DND-41 (cell line): ENCODE results near the gene PIGU.

Source experiments
- ATAC-seq: fragments of 200-7000 bp; cut with Tn5 transposase; 3 replicates; pipeline ENCODE4 v1.9.1; 2021; ENCODE audit warnings: low read depth; ENCODE audit not compliant: insufficient read depth
- DNase-seq: peaks from one replicate; pipeline ENCODE4 v3.0.0-alpha.2; 2020
- H2AFZ ChIP-seq: 2 replicates; pipeline ENCODE4 v1.6.0; 2012; ENCODE audit warnings: low read depth, low read length
- H3K27ac ChIP-seq: 2 replicates; pipeline ENCODE4 v1.5.1; 2012; ENCODE audit warnings: low read length, inconsistent platforms
- H3K27me3 ChIP-seq: fragments of 200-600 bp; sonication (generic); 2 replicates; pipeline ENCODE4 v1.6.0; 2012; ENCODE audit warnings: low read length, mild to moderate bottlenecking, inconsistent platforms; ENCODE audit not compliant: insufficient read depth, poor library complexity
- H3K36me3 ChIP-seq: 2 replicates; pipeline ENCODE4 v1.5.1; 2012; ENCODE audit warnings: low read length, inconsistent platforms; ENCODE audit not compliant: insufficient read depth
- H3K4me1 ChIP-seq: 2 replicates; pipeline ENCODE4 v1.5.1; 2012; ENCODE audit warnings: mild to moderate bottlenecking, low read length; ENCODE audit not compliant: insufficient read depth
- H3K4me2 ChIP-seq: 2 replicates; pipeline ENCODE4 v1.6.0; 2012; ENCODE audit warnings: mild to moderate bottlenecking, moderate library complexity, low read length, inconsistent platforms; ENCODE audit not compliant: insufficient read depth
- H3K4me3 ChIP-seq, 2 experiments: fragments of 200-600 bp in 1 of 2; shearing (Covaris generic) in 1 of 2; 2 replicates each; pipeline ENCODE4 v1.5.1; 2012 to 2016; ENCODE audit warnings: inconsistent platforms in 2 of 2, low read length in 2 of 2, mild to moderate bottlenecking in 2 of 2, low read depth in 1 of 2, moderate library complexity in 1 of 2
- H3K79me2 ChIP-seq: 2 replicates; pipeline ENCODE4 v1.6.0; 2012; ENCODE audit warnings: low read length, inconsistent platforms; ENCODE audit not compliant: insufficient read depth
- H3K9ac ChIP-seq: 2 replicates; pipeline ENCODE4 v1.6.0; 2012; ENCODE audit warnings: low read depth, mild to moderate bottlenecking, inconsistent platforms, low read length, moderate library complexity
- H3K9me3 ChIP-seq: 2 replicates; pipeline ENCODE4 v1.5.1; 2012; ENCODE audit warnings: low read length, moderate library complexity, mild to moderate bottlenecking, inconsistent platforms; ENCODE audit not compliant: insufficient read depth, severe bottlenecking
- H4K20me1 ChIP-seq: 2 replicates; pipeline ENCODE4 v1.6.0; 2012; ENCODE audit warnings: low read length; ENCODE audit not compliant: insufficient read depth
- EZH2 ChIP-seq: IDR thresholded peaks from 3 replicates; pipeline ENCODE4 v1.6.1; 2012; ENCODE audit warnings: borderline replicate concordance, low read depth, mild to moderate bottlenecking, moderate library complexity, low read length, inconsistent platforms; ENCODE audit not compliant: severe bottlenecking
- TF ChIP-seq, protein P1 (sequence below): IDR thresholded peaks from 2 replicates; pipeline ENCODE4 v1.5.1; 2012; ENCODE audit warnings: borderline replicate concordance, low read length, moderate library complexity, mild to moderate bottlenecking; ENCODE audit not compliant: poor library complexity, severe bottlenecking; ENCODE audit errors: extremely low read depth

Gene PIGU

DNA sequence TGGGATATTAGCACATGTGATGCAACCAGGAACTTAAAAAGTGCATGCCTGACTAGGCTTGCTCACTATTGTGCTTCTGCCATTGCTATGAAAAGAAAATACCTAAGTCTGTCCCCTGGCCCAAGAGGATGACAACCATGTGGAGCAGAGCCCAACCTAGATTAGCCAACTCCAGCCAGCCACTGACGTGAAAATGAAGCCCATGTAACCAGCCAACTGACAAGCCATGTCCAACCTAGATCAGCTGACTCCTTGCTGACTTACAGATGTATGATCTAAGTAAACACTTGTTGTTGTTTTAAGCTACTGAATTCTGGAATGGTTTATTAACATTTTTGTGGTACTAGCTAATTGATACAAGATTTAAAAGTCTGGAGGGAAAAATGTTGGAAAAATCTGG is 47.5 kb downstream of the PIGU start:
- Histone ChIP-seq H3K4me3 (no peak overlapping the region), H3K4me1 (no peaks in the 10 kb centered on the region), H3K27me3 (no peaks in the 10 kb centered on the region), H3K9me3 (no peaks in the 10 kb centered on the region), H3K79me2 (no peaks in the 10 kb centered on the region), H3K9ac (no peak overlapping the region), H3K4me2 (no peak overlapping the region), H4K20me1 (no peaks in the 10 kb centered on the region), H3K36me3 (peaks cover 60% of the 10 kb centered on the region), H2AFZ (no peak overlapping the region), H3K27ac (no peak overlapping the region)
- TF ChIP-seq, protein P1, sequence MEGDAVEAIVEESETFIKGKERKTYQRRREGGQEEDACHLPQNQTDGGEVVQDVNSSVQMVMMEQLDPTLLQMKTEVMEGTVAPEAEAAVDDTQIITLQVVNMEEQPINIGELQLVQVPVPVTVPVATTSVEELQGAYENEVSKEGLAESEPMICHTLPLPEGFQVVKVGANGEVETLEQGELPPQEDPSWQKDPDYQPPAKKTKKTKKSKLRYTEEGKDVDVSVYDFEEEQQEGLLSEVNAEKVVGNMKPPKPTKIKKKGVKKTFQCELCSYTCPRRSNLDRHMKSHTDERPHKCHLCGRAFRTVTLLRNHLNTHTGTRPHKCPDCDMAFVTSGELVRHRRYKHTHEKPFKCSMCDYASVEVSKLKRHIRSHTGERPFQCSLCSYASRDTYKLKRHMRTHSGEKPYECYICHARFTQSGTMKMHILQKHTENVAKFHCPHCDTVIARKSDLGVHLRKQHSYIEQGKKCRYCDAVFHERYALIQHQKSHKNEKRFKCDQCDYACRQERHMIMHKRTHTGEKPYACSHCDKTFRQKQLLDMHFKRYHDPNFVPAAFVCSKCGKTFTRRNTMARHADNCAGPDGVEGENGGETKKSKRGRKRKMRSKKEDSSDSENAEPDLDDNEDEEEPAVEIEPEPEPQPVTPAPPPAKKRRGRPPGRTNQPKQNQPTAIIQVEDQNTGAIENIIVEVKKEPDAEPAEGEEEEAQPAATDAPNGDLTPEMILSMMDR: no peak
- no peak for TF ChIP-seq EZH2
- ATAC-seq (no peak), DNase-seq (no peak)

DNA sequence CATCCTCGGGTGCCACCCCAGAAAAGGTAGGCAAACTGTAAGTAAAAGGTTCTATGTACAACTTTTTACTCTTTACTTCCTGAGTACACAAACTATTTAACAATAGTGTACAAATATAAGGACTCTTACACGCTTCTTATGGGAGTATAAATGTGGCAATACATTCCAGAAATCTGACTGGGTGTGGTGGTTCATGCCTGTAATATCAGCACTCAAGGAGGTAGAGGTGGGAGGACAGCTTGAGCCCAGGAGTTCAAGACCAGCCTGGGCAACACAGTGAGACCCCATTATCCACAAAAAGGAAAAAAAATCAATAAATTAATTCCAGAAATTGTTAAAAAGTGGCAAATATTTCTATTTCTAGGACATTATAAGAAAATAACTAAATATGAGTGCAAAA is 48.9 kb downstream of the PIGU start:
- no peaks in the 10 kb centered on the region for H3K27me3 ChIP-seq
- H3K4me2 ChIP-seq: no peak overlapping the region
- ATAC-seq (no peak), DNase-seq (no peak)
- no peak overlapping the region for H2AFZ ChIP-seq
- H3K4me1 ChIP-seq: no peaks in the 10 kb centered on the region
- TF ChIP-seq, protein P1: no peak
- no peak for TF ChIP-seq EZH2
- H3K9me3 ChIP-seq: no peaks in the 10 kb centered on the region
- peaks cover 61% of the 10 kb centered on the region for H3K36me3 ChIP-seq
- no peak overlapping the region for H3K9ac ChIP-seq
- no peak overlapping the region for H3K4me3 ChIP-seq
- no peaks in the 10 kb centered on the region for H3K79me2 ChIP-seq
- no peaks in the 10 kb centered on the region for H4K20me1 ChIP-seq
- no peak overlapping the region for H3K27ac ChIP-seq

DNA sequence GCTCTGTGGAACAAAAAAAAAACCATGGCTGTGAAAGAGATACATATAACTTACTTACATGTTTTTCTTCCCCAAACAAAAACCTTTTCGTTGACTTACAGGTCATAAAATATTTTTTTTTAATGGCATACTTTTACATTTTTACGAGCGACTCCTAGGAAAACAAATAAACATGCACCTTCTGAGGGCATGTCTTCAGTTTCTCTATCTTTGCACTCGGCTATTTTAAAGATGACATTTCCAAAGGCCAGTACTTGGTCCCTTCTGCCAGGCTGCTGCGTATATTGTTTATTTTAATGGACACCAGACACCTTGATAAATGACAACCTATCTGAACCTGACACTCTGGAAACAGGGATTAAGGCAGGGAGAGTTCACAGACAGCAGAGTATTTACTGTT is 49.4 kb downstream of the PIGU start:
- ATAC-seq: no peak
- DNase-seq: no peak
- Histone ChIP-seq H3K9me3 (no peaks in the 10 kb centered on the region), H3K4me1 (no peaks in the 10 kb centered on the region), H3K27me3 (no peaks in the 10 kb centered on the region), H3K4me2 (no peak overlapping the region), H3K9ac (no peak overlapping the region), H2AFZ (no peak overlapping the region), H3K79me2 (no peaks in the 10 kb centered on the region), H3K36me3 (peaks cover 61% of the 10 kb centered on the region), H3K27ac (no peak overlapping the region), H3K4me3 (no peak overlapping the region), H4K20me1 (no peaks in the 10 kb centered on the region)
- TF ChIP-seq, protein P1: no peak
- no peak for TF ChIP-seq EZH2

DNA sequence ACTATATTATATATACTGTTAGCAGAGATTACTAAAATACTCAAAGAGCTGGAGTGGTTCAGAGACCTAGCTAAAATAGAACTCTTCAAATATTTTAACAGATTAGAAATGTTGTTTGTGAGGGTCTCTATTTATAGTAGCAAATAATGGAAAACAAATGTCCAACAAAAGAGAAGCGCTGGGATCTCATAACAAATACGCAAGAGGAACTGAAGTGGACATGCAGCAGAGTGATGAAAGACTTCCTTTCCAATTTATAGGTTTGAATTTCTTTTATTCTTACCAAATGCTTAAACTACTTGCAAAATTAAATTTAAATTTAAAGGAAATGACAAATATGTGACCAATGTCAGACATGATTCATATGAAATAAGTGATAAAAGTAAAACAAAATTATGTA is 49.9 kb downstream of the PIGU start:
- no peak overlapping the region for H3K4me3 ChIP-seq
- no peak overlapping the region for H3K9ac ChIP-seq
- H3K27me3 ChIP-seq: no peaks in the 10 kb centered on the region
- no peaks in the 10 kb centered on the region for H3K79me2 ChIP-seq
- TF ChIP-seq, protein P1: no peak
- no peak for TF ChIP-seq EZH2
- ATAC-seq (no peak), DNase-seq (no peak)
- H3K27ac ChIP-seq: no peak overlapping the region
- H2AFZ ChIP-seq: no peak overlapping the region
- H3K4me1 ChIP-seq: no peaks in the 10 kb centered on the region
- H3K9me3 ChIP-seq: no peaks in the 10 kb centered on the region
- no peaks in the 10 kb centered on the region for H4K20me1 ChIP-seq
- H3K4me2 ChIP-seq: no peak overlapping the region
- peaks cover 61% of the 10 kb centered on the region for H3K36me3 ChIP-seq
